SK-N-SH treated with all-trans-retinoic acid at 6 μM for 48 hours (cell line): Measurements from ENCODE around the gene KLHDC3.

Experiments used
- ATAC-seq: fragments of 200-7000 bp; cut with Tn5 transposase; 3 replicates; pipeline ENCODE4 v1.9.1; 2020; ENCODE audit warnings: mild to moderate bottlenecking, moderate library complexity
- ARNTL ChIP-seq: fragments of 450-650 bp; formaldehyde crosslinking; IDR thresholded peaks from 2 replicates; pipeline ENCODE4 v1.5.0; 2020; ENCODE audit warnings: low read depth, mild to moderate bottlenecking, moderate library complexity, borderline replicate concordance
- BACH2 ChIP-seq: fragments of 250-450 bp; sonication (Bioruptor Pico); IDR thresholded peaks from 2 replicates; pipeline ENCODE4 v1.9.0; 2021; ENCODE audit warnings: mild to moderate bottlenecking, borderline replicate concordance
- CREB5 ChIP-seq: fragments of 250-450 bp; sonication (Bioruptor Pico); IDR thresholded peaks from 2 replicates; pipeline ENCODE4 v1.5.1; 2020; ENCODE audit warnings: low read depth, mild to moderate bottlenecking, moderate library complexity
- CSDC2 ChIP-seq: fragments of 250-450 bp; sonication (Bioruptor Pico); IDR thresholded peaks from 2 replicates; pipeline ENCODE4 v1.5.0; 2020; ENCODE audit warnings: mild to moderate bottlenecking, moderate library complexity
- CSRNP3 ChIP-seq: fragments of 250-450 bp; sonication (Bioruptor Pico); IDR thresholded peaks from 2 replicates; pipeline ENCODE4 v1.5.1; 2021; ENCODE audit warnings: mild to moderate bottlenecking, moderate library complexity
- ESRRG ChIP-seq: fragments of 250-450 bp; sonication (Bioruptor Pico); IDR thresholded peaks from 2 replicates; pipeline ENCODE4 v1.6.1; 2021; ENCODE audit warnings: mild to moderate bottlenecking
- GLIS3 ChIP-seq: fragments of 250-450 bp; sonication (Bioruptor Pico); IDR thresholded peaks from 2 replicates; pipeline ENCODE4 v1.5.0; 2020; ENCODE audit warnings: mild to moderate bottlenecking, moderate library complexity
- ISL1 ChIP-seq: fragments of 250-450 bp; sonication (Bioruptor Pico); IDR thresholded peaks from 2 replicates; pipeline ENCODE4 v2.1.2; 2022; ENCODE audit warnings: mild to moderate bottlenecking, moderate library complexity
- PATZ1 ChIP-seq: fragments of 250-450 bp; sonication (Bioruptor Pico); IDR thresholded peaks from 2 replicates; pipeline ENCODE4 v1.8.0; 2020; ENCODE audit warnings: mild to moderate bottlenecking, moderate library complexity, borderline replicate concordance
- POU6F1 ChIP-seq: fragments of 250-450 bp; sonication (Bioruptor Pico); IDR thresholded peaks from 2 replicates; pipeline ENCODE4 v1.8.0; 2021; ENCODE audit warnings: low read depth, mild to moderate bottlenecking, moderate library complexity, borderline replicate concordance
- PPARA ChIP-seq: fragments of 250-450 bp; sonication (Bioruptor Pico); IDR thresholded peaks from 2 replicates; pipeline ENCODE4 v1.5.0; 2020; ENCODE audit warnings: mild to moderate bottlenecking, borderline replicate concordance
- RARB ChIP-seq: fragments of 250-450 bp; sonication (Bioruptor Pico); IDR thresholded peaks from 2 replicates; pipeline ENCODE4 v1.8.0; 2021; ENCODE audit warnings: mild to moderate bottlenecking, moderate library complexity
- SNAI2 ChIP-seq: fragments of 250-450 bp; sonication (Bioruptor Pico); IDR thresholded peaks from 2 replicates; pipeline ENCODE4 v1.5.0; 2020; ENCODE audit warnings: mild to moderate bottlenecking, moderate library complexity
- TCF4 ChIP-seq: fragments of 250-450 bp; sonication (Bioruptor Pico); IDR thresholded peaks from 2 replicates; pipeline ENCODE4 v1.8.0; 2021; ENCODE audit warnings: mild to moderate bottlenecking, moderate library complexity, borderline replicate concordance
- TOX ChIP-seq: fragments of 250-450 bp; sonication (Bioruptor Pico); IDR thresholded peaks from 2 replicates; pipeline ENCODE4 v1.8.0; 2021; ENCODE audit warnings: mild to moderate bottlenecking, moderate library complexity, borderline replicate concordance
- TSHZ2 ChIP-seq: fragments of 250-450 bp; sonication (Bioruptor Pico); IDR thresholded peaks from 2 replicates; pipeline ENCODE4 v1.5.0; 2020; ENCODE audit warnings: mild to moderate bottlenecking, moderate library complexity
- ZC3H10 ChIP-seq: fragments of 250-450 bp; sonication (Bioruptor Pico); IDR thresholded peaks from 2 replicates; pipeline ENCODE4 v1.5.1; 2021; ENCODE audit warnings: mild to moderate bottlenecking, moderate library complexity
- ZFP3 ChIP-seq: fragments of 250-450 bp; sonication (Bioruptor Pico); IDR thresholded peaks from 2 replicates; pipeline ENCODE4 v1.5.0; 2020; ENCODE audit warnings: mild to moderate bottlenecking, moderate library complexity
- ZNF565 ChIP-seq: fragments of 450-650 bp; formaldehyde crosslinking; conservative IDR thresholded peaks from 2 replicates; pipeline ENCODE4 v1.5.0; 2020; ENCODE audit warnings: low read depth, mild to moderate bottlenecking, moderate library complexity

The KLHDC3 gene

GRCh38 chr6:43019152-43019551, 5.1 kb downstream of the KLHDC3 start:
- TF ChIP-seq POU6F1 (CRISPR knock-in tag) (no peak), CREB5 (CRISPR knock-in tag) (no peak), ARNTL (CRISPR knock-in tag) (no peak), CSRNP3 (no peak), BACH2 (CRISPR knock-in tag) (no peak), ISL1 (CRISPR knock-in tag) (no peak), CSDC2 (CRISPR knock-in tag) (no peak), PPARA (CRISPR knock-in tag) (no peak), TSHZ2 (no peak), RARB (CRISPR knock-in tag) (no peak)
- TF ChIP-seq, all 23 proteins: peak for 0
- no peak for ATAC-seq

- TF ChIP-seq TCF4 (CRISPR knock-in tag) (no peak), ARNTL (CRISPR knock-in tag) (no peak), ESRRG (no peak), BACH2 (CRISPR knock-in tag) (no peak), ZC3H10 (no peak), SNAI2 (CRISPR knock-in tag) (no peak), PATZ1 (no peak), ZNF565 (CRISPR knock-in tag) (no peak), TSHZ2 (no peak), GLIS3 (CRISPR knock-in tag) (no peak), ZFP3 (CRISPR knock-in tag) (no peak), TOX (CRISPR knock-in tag) (no peak), CSRNP3 (no peak)
- ATAC-seq, result no peak
Measured at GRCh38 chr6:43020052-43020705, 6.1 kb downstream of the KLHDC3 start.
